GM18868 (cell line): Measurements from ENCODE around the gene MDH2.
"Not testable (repeated sequence)": the region's sequence is repeated elsewhere in the genome, so short reads cannot be mapped to it uniquely, and the experiment has no call there.

Experiments
- ATAC-seq: cut with Tn5 transposase; IDR thresholded peaks from one replicate; pipeline ENCODE4 v1.9.1; 2021; ENCODE audit warnings: mild to moderate bottlenecking, moderate library complexity; ENCODE audit not compliant: unreplicated experiment

MDH2 gene

DNA sequence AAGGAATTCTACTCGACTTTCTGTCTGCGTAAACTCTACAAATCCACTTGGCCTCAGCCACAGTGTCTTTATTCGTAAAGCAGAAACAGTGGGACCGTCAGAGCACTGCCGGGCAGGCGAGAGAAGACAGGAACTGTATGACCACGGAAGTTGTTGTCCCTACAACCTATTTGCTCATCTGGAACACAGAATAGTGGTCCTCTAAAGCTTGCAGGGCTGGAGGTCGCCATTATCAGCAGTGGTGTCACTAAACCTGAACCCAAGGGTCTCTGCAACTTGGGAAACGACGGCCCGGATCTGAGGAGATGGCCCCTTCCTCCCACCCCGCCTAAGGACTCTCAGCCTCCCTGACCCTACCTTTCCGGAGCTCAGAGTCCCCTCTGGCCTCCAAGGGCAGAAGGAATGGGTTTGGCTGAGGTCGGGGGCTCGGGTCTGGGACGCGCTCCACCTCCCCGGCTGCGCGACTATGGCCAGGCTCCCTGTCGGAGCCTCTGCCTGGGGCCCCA lies 548 bp upstream of the MDH2 start:
- peak; percentile 3 for ATAC-seq

GRCh38 chr7:76048668-76048988 lies 722 bp downstream of the MDH2 start:
- no peak for ATAC-seq

DNA sequence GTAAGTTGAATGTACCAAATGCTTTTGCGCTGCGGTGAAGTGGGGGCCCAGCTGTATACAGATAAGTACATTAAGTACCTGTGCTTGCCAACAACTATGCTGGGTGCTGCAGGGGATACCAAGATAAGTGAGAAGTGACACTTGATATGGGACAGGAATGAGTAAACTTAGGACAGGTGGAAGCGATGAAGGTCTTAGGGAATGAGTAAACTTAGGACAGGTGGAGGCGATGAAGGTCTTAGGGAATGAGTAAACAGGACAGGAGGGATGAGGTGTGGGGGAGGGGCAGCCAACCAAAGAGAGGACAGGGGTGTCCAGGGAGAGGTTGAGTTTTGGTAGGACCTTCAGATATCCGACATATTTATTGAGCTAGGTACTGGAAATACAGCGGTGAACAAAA lies 1.4 kb downstream of the MDH2 start:
- no peak for ATAC-seq

- ATAC-seq = no peak
Observed at GRCh38 chr7:76050545-76050944, 2.6 kb downstream of the MDH2 start.

DNA sequence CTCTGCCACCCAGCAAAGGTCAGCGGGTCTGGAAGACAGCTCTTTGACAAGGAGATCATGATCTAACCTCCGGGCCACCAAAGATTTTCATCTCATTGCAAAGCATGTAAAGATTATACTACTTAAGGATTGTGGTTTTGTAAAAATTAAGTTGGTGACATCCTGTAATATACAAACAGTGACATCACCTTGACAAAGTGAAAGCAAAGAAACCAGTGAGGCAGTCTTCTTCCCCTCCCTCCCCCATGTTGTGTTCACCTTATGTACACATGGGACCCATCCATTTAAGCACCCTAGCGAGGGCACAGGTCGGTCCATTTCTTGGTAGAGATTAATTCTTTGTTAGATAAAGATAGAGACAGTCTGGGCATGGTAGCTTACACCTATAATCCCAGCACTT lies 3.9 kb downstream of the MDH2 start:
- no peak for ATAC-seq

GRCh38 chr7:76052681-76053080 lies 4.8 kb downstream of the MDH2 start:
- not testable (repeated sequence) for ATAC-seq

- no peak for ATAC-seq
Observed at GRCh38 chr7:76053461-76053860, 5.6 kb downstream of the MDH2 start.

- no peak for ATAC-seq
Observed at GRCh38 chr7:76054123-76055120, 6.5 kb downstream of the MDH2 start.

GRCh38 chr7:76056241-76056640 lies 8.3 kb downstream of the MDH2 start:
- no peak for ATAC-seq

DNA sequence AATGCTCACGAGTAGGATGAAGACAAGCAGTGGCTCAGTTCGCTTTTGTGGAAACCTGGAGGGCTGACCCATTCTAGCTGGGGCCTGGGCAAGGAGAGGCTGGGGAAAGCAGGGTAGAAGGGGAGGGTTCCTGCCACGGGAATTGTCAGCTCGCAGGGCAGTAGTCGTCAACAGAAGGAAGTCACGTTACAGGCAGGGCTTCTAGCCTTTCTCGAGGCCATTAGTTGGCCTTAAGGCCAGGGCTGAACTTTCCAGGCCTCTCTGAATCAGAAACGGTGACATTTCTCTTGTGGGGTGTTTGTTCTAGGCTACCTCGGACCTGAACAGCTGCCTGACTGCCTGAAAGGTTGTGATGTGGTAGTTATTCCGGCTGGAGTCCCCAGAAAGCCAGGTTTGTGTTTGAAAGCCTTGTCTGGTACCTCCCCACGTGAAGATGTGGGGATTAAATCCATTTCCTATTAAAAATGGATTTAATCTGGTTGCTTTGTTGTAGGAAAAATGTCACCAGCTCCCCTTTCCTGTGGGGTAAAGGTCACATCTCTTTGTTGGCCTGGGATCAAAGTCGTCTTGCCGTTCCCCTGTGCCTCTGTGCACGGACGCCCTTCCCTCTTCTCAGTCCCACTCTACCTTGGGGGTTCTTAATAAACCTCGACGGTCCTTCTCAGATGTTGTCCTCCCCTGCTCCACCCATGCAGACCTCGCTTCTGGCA lies 9.4 kb downstream of the MDH2 start:
- no peak for ATAC-seq

- ATAC-seq = no peak
Observed at GRCh38 chr7:76057813-76058145, 9.9 kb downstream of the MDH2 start.

GRCh38 chr7:76058745-76059144 lies 10.8 kb downstream of the MDH2 start:
- ATAC-seq = not testable (repeated sequence)

GRCh38 chr7:76060842-76061241 lies 12.9 kb downstream of the MDH2 start:
- ATAC-seq = no peak

GRCh38 chr7:76062254-76062653 lies 14.3 kb downstream of the MDH2 start:
- ATAC-seq = no peak

DNA sequence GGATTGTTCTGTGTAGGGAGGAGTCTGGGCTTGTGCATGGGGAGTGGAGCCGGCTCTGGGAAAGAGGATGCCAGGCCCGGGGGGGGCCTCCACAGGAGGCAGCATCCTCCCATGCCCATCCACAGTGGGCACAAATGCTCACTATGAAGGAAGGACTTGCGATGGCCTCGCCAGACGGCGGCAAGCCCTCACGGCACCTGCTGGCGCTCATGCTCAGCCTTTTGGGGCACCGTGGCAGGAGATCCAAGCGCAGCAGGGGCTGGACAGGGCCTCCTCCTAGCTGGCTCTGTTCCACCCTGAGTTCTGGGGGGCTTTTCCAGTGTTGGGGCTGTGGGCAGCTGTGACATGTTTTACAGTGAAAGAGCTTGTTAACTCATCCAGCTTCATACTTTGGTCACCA lies 15.2 kb downstream of the MDH2 start:
- no peak for ATAC-seq

GRCh38 chr7:76063525-76063924 lies 15.6 kb downstream of the MDH2 start:
- ATAC-seq = no peak

DNA sequence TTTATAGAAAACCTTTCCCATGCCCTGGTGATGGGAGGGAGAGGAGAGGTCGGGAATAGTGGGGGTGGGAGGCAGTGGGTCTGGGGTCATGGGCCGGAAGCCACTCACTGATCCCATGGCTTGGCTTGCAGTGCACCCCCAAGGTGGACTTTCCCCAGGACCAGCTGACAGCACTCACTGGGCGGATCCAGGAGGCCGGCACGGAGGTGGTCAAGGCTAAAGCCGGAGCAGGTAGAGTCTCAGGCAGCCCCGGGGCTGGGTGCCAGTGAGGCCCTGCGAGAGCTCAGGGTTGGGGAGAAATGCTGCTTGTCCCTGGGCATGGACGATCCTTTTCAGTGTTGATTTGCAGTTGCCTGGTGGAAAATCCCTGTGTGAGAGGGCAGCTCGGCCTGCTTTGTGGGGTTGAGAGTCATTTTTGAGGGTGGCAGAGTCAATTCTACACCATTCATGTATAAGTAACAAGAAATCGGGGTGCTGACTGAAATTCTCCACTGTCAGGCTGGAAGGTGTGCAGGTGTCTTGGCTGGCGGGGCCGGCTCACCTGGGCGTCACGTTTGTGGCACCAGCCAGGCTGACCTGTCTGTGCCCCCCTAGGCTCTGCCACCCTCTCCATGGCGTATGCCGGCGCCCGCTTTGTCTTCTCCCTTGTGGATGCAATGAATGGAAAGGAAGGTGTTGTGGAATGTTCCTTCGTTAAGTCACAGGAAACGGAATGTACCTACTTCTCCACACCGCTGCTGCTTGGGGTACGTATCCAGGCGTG lies 16.5 kb downstream of the MDH2 start:
- ATAC-seq = no peak

- no peak for ATAC-seq
Observed at GRCh38 chr7:76065016-76065612, 17.2 kb downstream of the MDH2 start.

- no peak for ATAC-seq
Observed at GRCh38 chr7:76066716-76067503, 19.0 kb downstream of the MDH2 start.

DNA sequence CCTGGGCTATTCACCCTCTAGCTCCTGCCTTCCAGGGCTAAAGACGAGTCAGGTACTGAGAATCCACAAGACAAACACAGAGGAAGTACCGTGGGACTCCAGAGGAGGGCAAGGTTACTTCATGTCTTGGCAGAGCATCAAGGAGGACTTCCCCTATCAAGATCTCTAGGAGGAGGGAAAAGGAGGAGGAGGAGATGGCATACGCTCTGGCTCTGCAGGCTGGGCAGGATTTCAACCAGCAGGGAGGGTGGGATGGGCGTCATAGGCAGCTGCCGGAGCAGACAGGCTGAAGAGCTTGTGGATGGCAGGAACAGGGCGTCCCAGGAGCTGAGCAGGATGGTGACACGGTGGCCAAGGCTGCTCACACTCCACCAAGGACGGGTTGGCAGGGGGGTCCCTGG lies 21.3 kb downstream of the MDH2 start:
- no peak for ATAC-seq
